ENCODE results near the gene VENTX. TPM values are rescaled to one million over a fixed set of nuclear protein-coding genes. Genes with fewer than 3 reads are reported as not detected.

Gene VENTX
- total RNA-seq, 1 donor = not detected

- H3K4me3 ChIP-seq (ENCODE audit: low read depth, low read length) = no peak overlapping the region
- DNase-seq (ENCODE audit: low read depth) = no peak
- TF ChIP-seq CTCF (IDR thresholded peaks at IDR 0.05; ENCODE audit: insufficient read depth, low read length) = no peak
These were observed 44.1 kb downstream of the VENTX start for GRCh38 chr10:133281628-133282372.

- no peak for TF ChIP-seq CTCF (IDR thresholded peaks at IDR 0.05; ENCODE audit: insufficient read depth, low read length)
- no peak overlapping the region for H3K4me3 ChIP-seq (ENCODE audit: low read depth, low read length)
- no peak for DNase-seq (ENCODE audit: low read depth)
These were observed 45.3 kb downstream of the VENTX start for GRCh38 chr10:133282846-133283390.

GRCh38 chr10:133283931-133284330 is 46.3 kb downstream of the VENTX start:
- no peak for DNase-seq (ENCODE audit: low read depth)
- no peak for TF ChIP-seq CTCF (IDR thresholded peaks at IDR 0.05; ENCODE audit: insufficient read depth, low read length)
- H3K4me3 ChIP-seq (ENCODE audit: low read depth, low read length) = no peak overlapping the region

GRCh38 chr10:133285217-133285616 is 47.6 kb downstream of the VENTX start:
- no peak overlapping the region for H3K4me3 ChIP-seq (ENCODE audit: low read depth, low read length)
- DNase-seq (ENCODE audit: low read depth) = no peak
- no peak for TF ChIP-seq CTCF (IDR thresholded peaks at IDR 0.05; ENCODE audit: insufficient read depth, low read length)

- no peak for TF ChIP-seq CTCF (IDR thresholded peaks at IDR 0.05; ENCODE audit: insufficient read depth, low read length)
- no peak for DNase-seq (ENCODE audit: low read depth)
- no peak overlapping the region for H3K4me3 ChIP-seq (ENCODE audit: low read depth, low read length)
These were observed 48.7 kb downstream of the VENTX start for GRCh38 chr10:133286366-133286765.

- no peak overlapping the region for H3K4me3 ChIP-seq (ENCODE audit: low read depth, low read length)
- no peak for DNase-seq (ENCODE audit: low read depth)
- no peak for TF ChIP-seq CTCF (IDR thresholded peaks at IDR 0.05; ENCODE audit: insufficient read depth, low read length)
These were observed 50.3 kb downstream of the VENTX start for GRCh38 chr10:133287832-133288500.
